IPS-18a (cell line): ENCODE measurements around the gene APOL3.
"Not testable (repeated sequence)": the region's sequence is repeated elsewhere in the genome, so short reads cannot be mapped to it uniquely, and the experiment has no call there.

Experiments used
- H3K27ac ChIP-seq: one replicate; pipeline ENCODE4 v1.5.1; 2013; ENCODE audit warnings: low read length
- H3K27me3 ChIP-seq: one replicate; pipeline ENCODE4 v1.6.1; 2013; ENCODE audit warnings: mild to moderate bottlenecking, low read length; ENCODE audit not compliant: control insufficient read depth, insufficient read depth
- H3K36me3 ChIP-seq: one replicate; pipeline ENCODE4 v1.6.1; 2013; ENCODE audit warnings: low read depth, low read length; ENCODE audit not compliant: control insufficient read depth
- H3K4me1 ChIP-seq: one replicate; pipeline ENCODE4 v1.6.1; 2013; ENCODE audit warnings: low read depth, low read length; ENCODE audit not compliant: control insufficient read depth
- H3K4me3 ChIP-seq: one replicate; pipeline ENCODE4 v1.5.1; 2013; ENCODE audit warnings: low read length
- H3K9ac ChIP-seq: one replicate; pipeline ENCODE4 v1.6.1; 2013; ENCODE audit warnings: mild to moderate bottlenecking, low read length, moderate library complexity
- H3K9me3 ChIP-seq: one replicate; pipeline ENCODE4 v1.6.1; 2013; ENCODE audit warnings: low read depth, low read length; ENCODE audit not compliant: control insufficient read depth

APOL3 gene

DNA sequence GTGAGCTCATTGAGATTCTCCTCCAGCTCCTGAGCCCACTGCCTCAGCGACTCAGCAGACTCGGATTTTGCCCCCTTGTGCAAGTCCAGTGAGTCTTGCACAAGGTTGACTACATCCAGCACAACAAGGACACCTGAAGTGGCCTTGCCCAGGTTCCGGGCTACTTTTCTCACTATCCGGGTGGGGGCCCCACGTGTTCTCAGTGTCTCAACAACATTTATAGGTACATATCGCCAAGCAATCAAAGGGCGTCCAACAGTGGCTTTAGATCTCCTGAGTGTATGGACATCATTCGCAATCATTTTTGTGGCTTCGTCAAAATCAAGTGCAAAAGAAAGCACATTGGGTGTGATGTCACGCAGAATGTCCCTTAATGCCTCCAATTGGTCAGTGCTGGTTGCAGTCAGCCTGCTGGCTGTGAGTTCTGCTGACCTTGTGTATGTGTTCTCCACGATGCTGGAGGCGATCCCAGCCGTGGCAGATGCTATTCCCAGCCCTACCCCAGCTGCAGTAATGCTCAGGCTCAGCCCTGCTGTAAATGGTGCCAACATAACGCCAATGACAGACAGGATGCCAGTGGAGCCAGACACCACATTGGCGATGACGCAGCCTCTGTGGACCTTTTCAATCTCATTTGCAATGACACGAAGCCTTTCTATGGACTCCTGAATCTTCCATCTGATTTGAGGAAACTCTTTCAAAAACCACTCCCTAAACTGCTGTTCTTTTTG is 30.7 kb upstream of the APOL3 start:
- no peaks in the 10 kb centered on the region for H3K36me3 ChIP-seq
- H3K9ac ChIP-seq, result no peak overlapping the region
- peaks cover 17% of the 10 kb centered on the region for H3K4me1 ChIP-seq
- no peaks in the 10 kb centered on the region for H3K27me3 ChIP-seq
- H3K9me3 ChIP-seq, result no peaks in the 10 kb centered on the region
- H3K4me3 ChIP-seq, result no peak overlapping the region
- H3K27ac ChIP-seq, result no peak overlapping the region

DNA sequence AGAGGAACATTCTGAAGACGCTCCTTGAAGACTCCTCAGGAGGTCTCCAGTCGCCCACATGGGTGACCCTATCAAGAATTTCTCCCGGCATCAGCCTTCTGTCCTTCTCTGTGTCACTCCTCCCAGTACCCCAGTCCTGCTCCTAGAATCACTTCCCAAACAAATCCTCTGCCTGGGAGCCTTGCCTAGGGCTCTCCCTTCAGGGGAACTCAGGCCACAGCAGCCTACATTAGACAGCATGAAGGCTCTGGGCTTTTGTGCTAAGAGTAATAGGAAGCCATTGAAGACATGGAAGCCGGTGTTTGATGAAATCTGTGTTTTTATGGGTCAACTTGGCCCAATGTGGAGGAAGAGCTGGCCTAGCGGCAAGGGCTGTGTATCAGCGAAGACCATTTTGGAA is 27.3 kb upstream of the APOL3 start:
- H3K27ac ChIP-seq, H3K9ac ChIP-seq, H3K9me3 ChIP-seq, H3K4me3 ChIP-seq, H3K36me3 ChIP-seq, H3K27me3 ChIP-seq: not testable (repeated sequence)
- H3K4me1 ChIP-seq, result peaks cover 13% of the 10 kb centered on the region

DNA sequence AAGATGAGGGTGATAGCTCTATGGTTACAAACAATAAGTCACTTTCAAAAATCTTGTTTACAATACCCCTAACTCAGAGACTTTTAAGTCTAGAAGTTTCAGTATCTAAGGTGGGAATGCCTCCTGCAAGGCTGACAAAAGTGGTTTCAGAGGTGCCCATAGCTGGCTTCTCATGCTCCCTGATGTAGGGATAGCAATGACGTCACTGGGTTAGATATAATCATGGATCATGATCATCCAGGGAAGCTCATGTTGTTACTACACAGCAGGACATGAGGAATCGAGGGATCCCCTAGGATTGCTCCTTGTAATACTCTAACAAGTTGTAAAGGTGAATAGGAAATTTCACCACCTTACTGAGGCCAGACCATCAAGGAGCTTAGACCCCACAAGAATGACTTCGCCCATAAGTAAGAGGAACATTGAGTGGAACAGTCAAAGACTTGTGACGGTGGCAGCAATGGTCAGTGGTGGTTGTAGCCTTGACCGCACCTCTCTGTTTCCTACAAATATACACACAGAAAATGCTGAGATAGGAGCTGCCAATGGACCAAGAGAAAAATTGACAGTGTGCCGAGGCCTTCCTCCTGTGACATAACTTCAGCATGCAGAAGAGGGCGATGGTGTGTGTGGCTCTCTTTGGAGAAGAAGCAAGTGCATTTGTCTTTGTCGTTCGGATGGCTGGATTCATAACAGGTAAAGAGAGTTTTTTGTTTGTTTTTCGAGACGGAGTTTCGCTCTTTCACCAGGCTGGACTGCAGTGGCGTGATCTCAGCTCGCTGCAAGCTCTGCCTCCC is 25.5 kb upstream of the APOL3 start:
- Histone ChIP-seq H3K9ac (no peak overlapping the region), H3K4me3 (no peak overlapping the region), H3K36me3 (no peaks in the 10 kb centered on the region), H3K4me1 (peaks cover 13% of the 10 kb centered on the region), H3K9me3 (no peaks in the 10 kb centered on the region), H3K27ac (no peak overlapping the region), H3K27me3 (no peaks in the 10 kb centered on the region)

DNA sequence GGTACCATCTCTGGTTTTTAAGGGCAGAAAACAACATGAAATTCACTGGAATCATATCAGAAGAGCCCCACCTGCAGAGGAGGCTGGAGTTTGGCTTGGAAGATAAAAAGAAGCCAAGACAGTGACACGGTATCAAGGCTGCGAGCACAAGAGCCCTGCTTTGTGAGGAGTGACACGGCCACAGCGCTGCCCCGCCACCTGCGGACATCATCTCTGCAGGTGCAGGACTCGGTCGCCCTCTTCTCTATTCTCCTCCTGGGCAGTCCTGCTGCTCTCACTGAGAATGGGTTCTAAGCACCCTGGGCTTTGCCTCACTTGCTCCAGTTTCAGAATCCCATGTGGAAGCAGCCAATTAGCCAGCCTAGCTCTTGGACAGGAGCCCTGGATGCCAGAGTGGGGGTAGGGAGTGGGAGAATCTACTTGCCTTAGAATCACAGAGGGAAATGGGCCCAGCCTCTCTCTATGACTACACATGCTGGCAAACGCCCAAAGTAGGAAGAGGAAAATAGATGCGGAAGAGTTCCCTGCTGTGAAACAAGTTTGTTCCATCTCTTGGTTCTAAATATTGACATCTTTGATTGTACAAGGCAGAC is 24.0 kb upstream of the APOL3 start:
- H3K4me3 ChIP-seq, result no peak overlapping the region
- no peak overlapping the region for H3K9ac ChIP-seq
- no peaks in the 10 kb centered on the region for H3K36me3 ChIP-seq
- H3K27me3 ChIP-seq, result no peaks in the 10 kb centered on the region
- H3K27ac ChIP-seq, result no peak overlapping the region
- H3K4me1 ChIP-seq, result peaks cover 7% of the 10 kb centered on the region
- no peaks in the 10 kb centered on the region for H3K9me3 ChIP-seq

DNA sequence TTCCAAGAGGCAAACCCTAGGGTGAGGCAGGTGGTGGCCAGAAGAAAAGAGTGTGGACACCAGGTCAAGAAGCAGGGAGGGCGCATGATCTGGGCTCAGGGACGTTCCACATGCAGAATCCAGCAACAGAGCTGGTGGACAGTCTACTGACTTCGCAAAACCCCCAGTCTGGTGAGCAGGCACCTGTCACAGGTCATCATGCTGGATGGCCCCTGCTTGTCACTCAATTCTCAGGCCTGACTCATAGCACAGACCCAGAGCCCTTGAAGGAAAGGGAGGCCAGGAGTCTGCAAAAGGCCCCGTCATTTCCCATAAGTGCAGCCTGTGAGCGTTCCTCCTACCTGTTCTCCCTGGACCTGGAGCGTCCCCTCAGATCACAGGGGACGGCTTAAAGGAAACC is 22.9 kb upstream of the APOL3 start:
- Histone ChIP-seq H3K27ac (no peak overlapping the region), H3K9me3 (no peaks in the 10 kb centered on the region), H3K9ac (no peak overlapping the region), H3K36me3 (no peaks in the 10 kb centered on the region), H3K4me1 (peaks cover 6% of the 10 kb centered on the region), H3K4me3 (no peak overlapping the region), H3K27me3 (no peaks in the 10 kb centered on the region)

DNA sequence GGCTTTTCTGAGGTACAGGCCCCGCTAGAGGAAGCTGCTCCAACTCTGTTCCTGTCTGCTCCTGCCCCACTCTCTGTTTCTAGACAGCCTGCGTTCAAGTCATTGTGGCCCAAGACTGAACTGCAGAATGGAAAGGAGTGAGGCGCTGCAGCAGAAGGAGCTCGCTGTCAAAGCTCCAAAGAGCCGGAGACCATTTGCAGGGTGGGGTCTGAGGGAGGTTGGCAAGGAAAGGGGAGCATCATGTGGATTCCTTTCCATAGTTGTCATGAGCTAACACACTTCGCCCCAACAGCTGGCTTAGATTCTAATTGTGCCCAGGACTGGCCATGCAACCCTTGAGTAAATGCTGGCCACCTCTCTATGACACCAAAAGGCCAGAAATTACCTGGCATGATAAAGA is 22.3 kb upstream of the APOL3 start:
- Histone ChIP-seq H3K4me1 (peaks cover 6% of the 10 kb centered on the region), H3K9me3 (no peaks in the 10 kb centered on the region), H3K36me3 (no peaks in the 10 kb centered on the region), H3K27ac (no peak overlapping the region), H3K4me3 (no peak overlapping the region), H3K9ac (no peak overlapping the region), H3K27me3 (no peaks in the 10 kb centered on the region)

DNA sequence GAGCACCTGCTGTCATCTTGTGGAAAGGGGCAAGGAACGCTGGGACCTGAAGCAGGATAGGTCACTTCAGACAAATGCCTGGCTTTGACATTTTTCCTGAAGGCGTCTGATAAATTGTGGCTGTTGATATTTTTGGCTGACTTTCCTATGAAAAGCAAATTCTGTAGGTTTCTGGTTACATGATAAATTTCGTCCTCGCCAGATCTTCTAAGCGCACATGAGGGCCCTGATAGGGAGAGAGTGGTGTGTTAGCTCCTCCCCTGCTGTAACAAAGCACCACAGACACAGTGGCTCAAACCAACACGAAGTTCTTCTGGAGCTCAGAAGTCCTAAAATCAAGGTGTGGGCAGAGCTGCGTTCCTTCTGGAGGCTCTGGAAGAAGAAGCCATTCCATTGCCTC is 21.5 kb upstream of the APOL3 start:
- no peak overlapping the region for H3K9ac ChIP-seq
- no peak overlapping the region for H3K27ac ChIP-seq
- no peaks in the 10 kb centered on the region for H3K27me3 ChIP-seq
- no peaks in the 10 kb centered on the region for H3K9me3 ChIP-seq
- no peaks in the 10 kb centered on the region for H3K36me3 ChIP-seq
- peaks cover 6% of the 10 kb centered on the region for H3K4me1 ChIP-seq
- H3K4me3 ChIP-seq, result no peak overlapping the region

DNA sequence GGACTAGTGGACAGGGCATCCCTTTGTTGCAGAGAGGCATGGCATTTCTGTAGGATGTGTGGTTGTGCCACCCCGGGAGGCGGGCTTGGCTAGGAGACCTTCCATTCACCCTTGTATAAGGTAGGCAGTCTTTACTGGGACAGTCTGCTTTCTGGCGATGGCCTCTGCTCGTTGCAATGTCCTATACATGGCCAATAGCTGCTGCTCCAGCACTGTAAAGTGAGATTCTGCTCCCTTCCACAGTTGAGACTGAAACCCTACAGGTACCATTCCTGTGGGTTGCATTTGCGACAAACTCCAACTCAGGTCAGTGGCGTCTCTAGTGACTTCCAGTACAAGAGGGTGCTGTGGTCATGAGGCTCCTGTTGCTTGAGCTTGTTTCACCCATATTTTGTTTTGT is 20.4 kb upstream of the APOL3 start:
- no peak overlapping the region for H3K4me3 ChIP-seq
- no peak overlapping the region for H3K9ac ChIP-seq
- no peaks in the 10 kb centered on the region for H3K9me3 ChIP-seq
- no peak overlapping the region for H3K27ac ChIP-seq
- no peaks in the 10 kb centered on the region for H3K27me3 ChIP-seq
- H3K4me1 ChIP-seq, result peaks cover 6% of the 10 kb centered on the region
- H3K36me3 ChIP-seq, result no peaks in the 10 kb centered on the region

DNA sequence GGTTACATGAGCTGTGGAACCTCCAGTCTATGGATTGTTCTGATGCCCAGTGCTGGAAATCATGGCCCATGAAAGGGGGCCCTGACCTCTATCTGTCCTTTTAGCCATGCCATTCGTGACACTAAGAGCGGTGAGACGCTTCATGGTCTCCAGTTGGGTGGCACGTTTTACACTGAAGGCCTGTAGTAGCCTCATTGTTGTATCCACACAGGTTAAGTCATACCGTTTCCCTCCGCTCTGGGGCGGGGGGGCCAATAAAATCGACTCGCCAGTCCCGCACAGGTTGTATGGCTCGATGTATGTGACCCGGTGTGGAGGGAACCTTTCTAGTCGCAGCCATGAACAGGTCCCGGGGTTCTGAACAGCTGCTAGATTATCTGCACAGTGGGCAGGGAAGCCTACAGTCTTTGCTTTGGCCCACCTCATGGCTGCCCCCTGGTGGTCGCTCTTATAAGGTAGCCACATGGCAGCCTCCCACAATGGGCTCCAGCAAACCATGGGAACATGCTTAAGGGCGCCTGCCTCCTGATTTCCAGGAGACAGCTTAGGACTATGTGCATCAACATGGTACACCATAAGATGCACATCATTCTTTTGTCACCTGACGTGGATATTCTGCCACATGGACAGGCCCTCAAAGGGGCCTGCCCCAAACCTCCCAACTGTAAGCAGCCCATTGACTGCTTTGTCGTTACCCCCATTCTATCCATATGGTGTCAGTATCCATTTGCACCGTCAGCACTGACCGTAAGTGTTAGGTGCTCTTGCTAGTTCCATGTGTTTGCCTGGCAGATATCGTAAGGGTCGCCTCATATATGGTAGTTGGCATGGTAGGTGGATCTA is 19.7 kb upstream of the APOL3 start:
- Histone ChIP-seq H3K36me3 (no peaks in the 10 kb centered on the region), H3K4me3 (no peak overlapping the region), H3K9ac (no peak overlapping the region), H3K27me3 (no peaks in the 10 kb centered on the region), H3K4me1 (peaks cover 6% of the 10 kb centered on the region), H3K27ac (no peak overlapping the region), H3K9me3 (no peaks in the 10 kb centered on the region)

DNA sequence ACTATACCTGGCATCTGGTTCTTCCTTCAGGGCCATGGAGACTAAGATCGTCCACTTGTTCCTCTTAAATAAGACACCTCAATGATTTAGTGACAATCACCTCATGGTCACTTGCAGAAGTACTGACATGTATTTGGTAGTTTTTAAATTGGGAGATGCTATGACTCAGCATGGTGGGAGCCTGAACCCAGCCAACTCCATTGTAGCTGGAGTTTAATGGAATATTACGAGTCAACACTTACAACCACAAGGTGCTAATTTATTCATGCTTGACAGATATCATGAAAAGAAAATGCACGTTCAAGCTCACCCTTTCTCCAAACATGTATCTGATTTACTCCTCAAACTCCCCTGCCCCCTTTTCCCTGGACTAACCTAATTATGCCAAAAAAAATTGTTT is 16.6 kb upstream of the APOL3 start:
- Histone ChIP-seq H3K9ac (no peak overlapping the region), H3K27ac (no peak overlapping the region), H3K27me3 (no peaks in the 10 kb centered on the region), H3K36me3 (no peaks in the 10 kb centered on the region), H3K4me1 (peaks cover 2% of the 10 kb centered on the region), H3K4me3 (no peak overlapping the region), H3K9me3 (no peaks in the 10 kb centered on the region)

DNA sequence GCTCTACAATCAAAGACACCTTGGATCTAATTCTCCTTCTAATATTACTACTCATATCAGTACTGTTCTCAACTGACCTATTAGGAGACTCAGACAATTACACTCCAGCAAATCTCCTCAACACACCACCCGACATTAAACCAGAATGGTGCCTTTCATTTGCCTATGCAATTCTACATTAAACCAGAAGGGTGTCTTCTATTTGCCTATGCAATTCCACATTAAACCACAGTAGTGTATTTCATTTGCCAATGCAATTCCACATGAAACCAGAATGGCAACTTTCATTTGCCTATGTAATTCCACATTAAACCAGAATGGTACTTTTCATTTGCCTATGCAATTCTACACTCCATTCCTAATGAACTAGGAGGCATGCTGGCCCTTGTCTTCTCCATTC is 15.3 kb upstream of the APOL3 start:
- H3K9me3 ChIP-seq, result no peaks in the 10 kb centered on the region
- H3K9ac ChIP-seq, result no peak overlapping the region
- no peaks in the 10 kb centered on the region for H3K27me3 ChIP-seq
- H3K4me3 ChIP-seq, result no peak overlapping the region
- peaks cover 7% of the 10 kb centered on the region for H3K4me1 ChIP-seq
- H3K27ac ChIP-seq, result no peak overlapping the region
- no peaks in the 10 kb centered on the region for H3K36me3 ChIP-seq
